OCI-LY7 (cell line): ENCODE data around the gene FCMR. TPM values are rescaled to one million over a fixed set of nuclear protein-coding genes. Genes with fewer than 3 reads are reported as not detected.

Source experiments
- BruUV-seq: library from RNA; stranded (reverse); fragments of 400-500 nt; replicated peaks from 2 replicates; lab custom pipeline; 2021; lab: Mats Ljungman, UMichigan
- CTCF ChIA-PET: fragments of 300-600 bp; sonication (Branson Sonifier 250); formaldehyde crosslinking; loops from one replicate; lab custom pipeline; 2022; ENCODE audit warnings: antibody characterized with exemption; ENCODE audit not compliant: unreplicated experiment; lab: Charles Lee
- POLR2A ChIA-PET: fragments of 300-600 bp; sonication (Branson Sonifier 250); formaldehyde crosslinking; loops from one replicate; lab custom pipeline; 2022; ENCODE audit warnings: antibody characterized with exemption; lab: Charles Lee
- DNase-seq: peaks from one replicate; pipeline ENCODE4 v3.0.0-alpha.2; 2015; ENCODE audit warnings: low spot score
- H2AFZ ChIP-seq: fragments of 200-600 bp; sonication (generic), shearing (Covaris generic); 2 replicates; pipeline ENCODE4 v1.6.1; 2014; ENCODE audit warnings: mild to moderate bottlenecking, antibody characterized with exemption, low read length, moderate library complexity
- H3K27ac ChIP-seq: fragments of 200-600 bp; sonication (generic); 2 replicates; pipeline ENCODE4 v1.5.1; 2014; ENCODE audit warnings: mixed run types, low read depth, mild to moderate bottlenecking, moderate library complexity, low read length, inconsistent platforms; ENCODE audit not compliant: poor library complexity, severe bottlenecking
- H3K36me3 ChIP-seq: fragments of 200-600 bp; sonication (generic); 2 replicates; pipeline ENCODE4 v1.6.1; 2014; ENCODE audit warnings: mild to moderate bottlenecking, antibody characterized with exemption, low read length, moderate library complexity, mixed read lengths; ENCODE audit not compliant: insufficient read depth
- H3K4me1 ChIP-seq: fragments of 200-600 bp; sonication (generic); 2 replicates; pipeline ENCODE4 v1.5.1; 2014; ENCODE audit warnings: mild to moderate bottlenecking, low read length; ENCODE audit not compliant: insufficient read depth, poor library complexity, severe bottlenecking
- H3K4me2 ChIP-seq: fragments of 200-600 bp; sonication (generic); 2 replicates; pipeline ENCODE4 v1.6.1; 2014; ENCODE audit warnings: mild to moderate bottlenecking, low read length
- H3K4me3 ChIP-seq: fragments of 200-600 bp; sonication (generic); 2 replicates; pipeline ENCODE4 v1.5.1; 2014; ENCODE audit warnings: mild to moderate bottlenecking, low read depth, low read length; ENCODE audit not compliant: poor library complexity, severe bottlenecking
- H3K79me2 ChIP-seq: fragments of 200-600 bp; sonication (generic); 2 replicates; pipeline ENCODE4 v1.6.1; 2016; ENCODE audit warnings: low read depth, mild to moderate bottlenecking, low read length, moderate library complexity, mixed read lengths; ENCODE audit not compliant: insufficient read depth
- H3K9me2 ChIP-seq: fragments of 200-600 bp; sonication (generic); 2 replicates; pipeline ENCODE4 v1.6.1; 2016; ENCODE audit warnings: mild to moderate bottlenecking, low read length, mixed read lengths; ENCODE audit not compliant: insufficient read depth
- H3K9me3 ChIP-seq: fragments of 200-600 bp; sonication (generic); 2 replicates; pipeline ENCODE4 v1.6.1; 2014; ENCODE audit warnings: mild to moderate bottlenecking, mixed run types, low read length, mixed read lengths
- H4K20me1 ChIP-seq: fragments of 200-600 bp; sonication (generic); 2 replicates; pipeline ENCODE4 v1.6.1; 2014; ENCODE audit warnings: mild to moderate bottlenecking, antibody characterized with exemption, low read length, moderate library complexity, mixed read lengths; ENCODE audit not compliant: insufficient read depth
- EZH2phosphoT487 ChIP-seq: fragments of 200-600 bp; sonication (generic); IDR thresholded peaks from 2 replicates; pipeline ENCODE4 v1.6.1; 2018; ENCODE audit warnings: low read depth, borderline replicate concordance, mild to moderate bottlenecking, mixed run types, antibody characterized with exemption, low read length, moderate library complexity, mixed read lengths
- intact Hi-C: fragments of 100-400 bp; cut with micrococcal nuclease; formaldehyde crosslinking; loops from one replicate; pipeline ENCODE4 v1.10.0; 2022; ENCODE audit not compliant: unreplicated experiment
- total RNA-seq, 2 experiments: library from RNA; depleted of rRNA in 1 of 2; stranded (reverse); fragments of >200 nt in 1 of 2; shearing (Covaris generic) in 1 of 2; gene quantifications; 2 replicates each; pipeline ENCODE4 v1.2.3, GENCODE V29; 2014 to 2022
- TF ChIP-seq, protein P1 (sequence below): fragments of 200-600 bp; sonication (generic); conservative IDR thresholded peaks from 2 replicates; pipeline ENCODE4 v1.5.1; 2014; ENCODE audit warnings: mild to moderate bottlenecking, antibody characterized with exemption, low read length, moderate library complexity, mixed read lengths

Gene FCMR
- total RNA-seq, 2 experiments from 2014 or later = 5.2 to 9.2 TPM

DNA sequence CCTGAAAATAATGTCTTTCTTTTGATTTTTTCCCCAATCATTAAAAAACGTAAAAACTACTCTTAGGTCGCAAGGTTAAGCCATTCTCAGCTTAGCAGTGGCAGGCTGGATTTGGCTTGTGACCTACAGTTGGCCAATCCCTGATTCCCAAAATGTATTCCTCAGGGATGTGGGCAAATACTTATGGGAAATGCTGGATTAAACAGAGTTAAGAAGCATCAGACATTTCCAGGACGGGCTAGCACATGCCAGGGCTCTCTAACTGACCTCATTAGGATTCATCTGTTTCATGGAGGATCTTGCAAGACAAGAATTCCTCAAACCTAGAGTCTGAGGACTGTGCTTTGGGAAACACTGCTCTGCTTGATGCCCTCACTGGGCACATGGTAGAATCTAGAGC lies 25.5 kb downstream of the FCMR start:
- no TSS peak for BruUV-seq
- Histone ChIP-seq H3K27ac (no peak overlapping the region), H3K79me2 (no peaks in the 10 kb centered on the region), H2AFZ (no peak overlapping the region), H3K4me3 (no peak overlapping the region), H3K9me3 (no peaks in the 10 kb centered on the region), H4K20me1 (no peaks in the 10 kb centered on the region), H3K4me1 (no peaks in the 10 kb centered on the region), H3K9me2 (no peaks in the 10 kb centered on the region), H3K36me3 (no peaks in the 10 kb centered on the region), H3K4me2 (no peak overlapping the region)
- no peak for DNase-seq
- POLR2A ChIA-PET = interaction anchor here (0.7 kb wide), 1 partner anchor 11 kb away, joined by 4 read pairs; no protein-coding TSS in a partner anchor
- intact Hi-C loops = no loop called here
- CTCF ChIA-PET = no interaction called here
- TF ChIP-seq EZH2phosphoT487 = no peak
- TF ChIP-seq, protein P1, sequence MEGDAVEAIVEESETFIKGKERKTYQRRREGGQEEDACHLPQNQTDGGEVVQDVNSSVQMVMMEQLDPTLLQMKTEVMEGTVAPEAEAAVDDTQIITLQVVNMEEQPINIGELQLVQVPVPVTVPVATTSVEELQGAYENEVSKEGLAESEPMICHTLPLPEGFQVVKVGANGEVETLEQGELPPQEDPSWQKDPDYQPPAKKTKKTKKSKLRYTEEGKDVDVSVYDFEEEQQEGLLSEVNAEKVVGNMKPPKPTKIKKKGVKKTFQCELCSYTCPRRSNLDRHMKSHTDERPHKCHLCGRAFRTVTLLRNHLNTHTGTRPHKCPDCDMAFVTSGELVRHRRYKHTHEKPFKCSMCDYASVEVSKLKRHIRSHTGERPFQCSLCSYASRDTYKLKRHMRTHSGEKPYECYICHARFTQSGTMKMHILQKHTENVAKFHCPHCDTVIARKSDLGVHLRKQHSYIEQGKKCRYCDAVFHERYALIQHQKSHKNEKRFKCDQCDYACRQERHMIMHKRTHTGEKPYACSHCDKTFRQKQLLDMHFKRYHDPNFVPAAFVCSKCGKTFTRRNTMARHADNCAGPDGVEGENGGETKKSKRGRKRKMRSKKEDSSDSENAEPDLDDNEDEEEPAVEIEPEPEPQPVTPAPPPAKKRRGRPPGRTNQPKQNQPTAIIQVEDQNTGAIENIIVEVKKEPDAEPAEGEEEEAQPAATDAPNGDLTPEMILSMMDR = no peak

DNA sequence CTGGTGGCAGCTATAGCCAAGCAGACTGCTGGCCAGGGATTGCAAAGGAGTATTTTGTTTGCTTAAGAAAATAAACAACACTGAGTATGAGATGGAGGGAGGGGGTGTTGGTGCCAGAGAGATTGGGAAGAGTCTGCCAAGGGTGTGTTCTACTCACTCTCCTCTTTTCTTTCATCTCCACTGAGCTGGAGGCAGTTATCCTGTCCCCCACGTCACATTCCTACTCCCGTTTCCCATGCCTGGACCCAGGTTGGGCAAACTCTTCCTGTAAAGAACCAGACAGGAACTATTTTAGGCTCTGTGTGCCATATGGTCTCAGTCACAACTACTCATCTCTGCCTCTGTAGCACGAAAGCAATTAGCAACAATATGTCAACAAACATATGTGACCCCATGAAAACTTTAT lies 25.9 kb downstream of the FCMR start:
- CTCF ChIA-PET = no interaction called here
- Histone ChIP-seq H3K9me2 (no peaks in the 10 kb centered on the region), H3K36me3 (no peaks in the 10 kb centered on the region), H3K4me1 (no peaks in the 10 kb centered on the region), H3K4me2 (no peak overlapping the region), H3K27ac (no peak overlapping the region), H3K79me2 (no peaks in the 10 kb centered on the region), H3K4me3 (no peak overlapping the region), H4K20me1 (no peaks in the 10 kb centered on the region), H3K9me3 (no peaks in the 10 kb centered on the region), H2AFZ (no peak overlapping the region)
- POLR2A ChIA-PET = interaction anchor here (0.7 kb wide), 1 partner anchor 10 kb away, joined by 4 read pairs; no protein-coding TSS in a partner anchor
- no peak for TF ChIP-seq EZH2phosphoT487
- TF ChIP-seq, protein P1 = no peak
- no TSS peak for BruUV-seq
- DNase-seq = no peak
- intact Hi-C loops = no loop called here

DNA sequence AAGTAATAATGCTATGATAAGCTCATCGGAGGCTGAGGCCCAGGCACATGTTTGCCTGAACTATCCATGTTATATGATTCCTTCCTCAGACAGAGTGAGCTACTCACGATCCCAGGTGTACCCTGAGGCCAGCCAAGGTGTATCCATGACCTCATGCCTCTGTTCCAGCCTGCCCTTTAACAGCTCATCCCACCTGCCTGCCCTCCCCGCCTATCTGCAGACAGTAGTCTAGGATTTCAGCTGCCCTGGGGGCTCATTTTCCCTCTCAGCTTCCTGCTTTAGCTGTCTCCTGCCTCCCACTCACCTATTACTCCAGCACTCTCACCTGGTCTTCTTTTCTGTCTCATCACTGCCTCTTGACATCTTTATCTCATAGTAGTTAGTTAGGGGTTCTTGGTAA lies 26.4 kb downstream of the FCMR start:
- ChIA-PET CTCF (no interaction called here), POLR2A (interaction anchor here (0.8 kb wide), 1 partner anchor 10 kb away, joined by 3 read pairs; no protein-coding TSS in a partner anchor)
- Histone ChIP-seq H3K27ac (no peak overlapping the region), H3K4me2 (no peak overlapping the region), H2AFZ (no peak overlapping the region), H3K79me2 (no peaks in the 10 kb centered on the region), H3K4me1 (no peaks in the 10 kb centered on the region), H3K9me2 (no peaks in the 10 kb centered on the region), H3K36me3 (no peaks in the 10 kb centered on the region), H3K9me3 (no peaks in the 10 kb centered on the region), H4K20me1 (no peaks in the 10 kb centered on the region), H3K4me3 (no peak overlapping the region)
- BruUV-seq = no TSS peak
- intact Hi-C loops = no loop called here
- no peak for DNase-seq
- TF ChIP-seq, protein P1 = no peak
- TF ChIP-seq EZH2phosphoT487 = no peak
